ENCODE results near the gene LETM1. TPM values are rescaled to one million over a fixed set of nuclear protein-coding genes. Genes with fewer than 3 reads are reported as not detected.

The LETM1 gene
- total RNA-seq, 1 experiment from 2014 or later: 67.3 TPM

DNA sequence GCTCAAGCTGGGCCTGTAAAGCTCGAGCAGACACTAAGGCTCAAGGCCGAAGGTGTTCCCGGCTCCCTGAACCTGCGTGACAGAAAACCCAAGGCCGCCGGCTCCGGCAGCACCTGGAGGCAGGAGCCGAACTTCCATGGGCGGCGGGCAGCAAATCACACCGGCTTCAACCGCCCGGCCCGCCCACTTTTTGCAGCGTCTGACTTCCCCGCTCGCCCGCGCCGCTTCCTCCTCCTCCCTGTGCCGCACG lies 14.3 kb upstream of the LETM1 start:
- Histone ChIP-seq H3K4me2 (ENCODE audit: low read length) (peak overlapping the region; percentile 90), H3K4me1 (ENCODE audit: control insufficient read depth in 1 of 2, insufficient read depth in 2 of 2, low read length in 2 of 2) (peaks cover 26 to 52% of the 10 kb centered on the region in 2 experiments), H3K79me2 (ENCODE audit: insufficient read depth, low read length) (peaks cover 34% of the 10 kb centered on the region), H2AFZ (ENCODE audit: low read depth, low read length, poor library complexity, severe bottlenecking) (no peak overlapping the region), H3K9me3 (ENCODE audit: control insufficient read depth in 1 of 2, insufficient read depth in 1 of 2, low read depth in 1 of 2, low read length in 2 of 2) (no peaks in the 10 kb centered on the region), H3K4me3 (replicated peaks in 1 of 2; ENCODE audit: low read depth in 1 of 2, low read length in 2 of 2) (peak overlapping the region; percentile 51 to 56), H3K27me3 (ENCODE audit: insufficient read depth, low read length) (no peaks in the 10 kb centered on the region), H3K9ac (ENCODE audit: low read length) (peak overlapping the region; percentile 81), H3K36me3 (ENCODE audit: control insufficient read depth in 1 of 2, insufficient read depth in 2 of 2, low read length in 2 of 2) (no peaks in the 10 kb centered on the region), H3K27ac (ENCODE audit: low read depth, low read length) (peak overlapping the region; percentile 100), H4K20me1 (ENCODE audit: insufficient read depth) (peaks cover 3% of the 10 kb centered on the region; the same call in 1 of the 2 replicates), H3K9me2 (ENCODE audit: insufficient read depth) (no peaks in the 10 kb centered on the region)
- RAD21 ChIA-PET (ENCODE audit: low non-redundant PET in 1 of 2, low total read pairs in 2 of 2, uncharacterized antibody in 2 of 2, unreplicated experiment in 2 of 2): no interaction called here
- no TSS peak for BruUV-seq (replicated peaks)
- peak; percentile 74 for ATAC-seq
- CTCF ChIA-PET: interaction anchor here (1.2 kb wide), 1 partner anchor 122 kb away, joined by 3 read pairs; no protein-coding TSS in a partner anchor
- TF ChIP-seq, protein P1, sequence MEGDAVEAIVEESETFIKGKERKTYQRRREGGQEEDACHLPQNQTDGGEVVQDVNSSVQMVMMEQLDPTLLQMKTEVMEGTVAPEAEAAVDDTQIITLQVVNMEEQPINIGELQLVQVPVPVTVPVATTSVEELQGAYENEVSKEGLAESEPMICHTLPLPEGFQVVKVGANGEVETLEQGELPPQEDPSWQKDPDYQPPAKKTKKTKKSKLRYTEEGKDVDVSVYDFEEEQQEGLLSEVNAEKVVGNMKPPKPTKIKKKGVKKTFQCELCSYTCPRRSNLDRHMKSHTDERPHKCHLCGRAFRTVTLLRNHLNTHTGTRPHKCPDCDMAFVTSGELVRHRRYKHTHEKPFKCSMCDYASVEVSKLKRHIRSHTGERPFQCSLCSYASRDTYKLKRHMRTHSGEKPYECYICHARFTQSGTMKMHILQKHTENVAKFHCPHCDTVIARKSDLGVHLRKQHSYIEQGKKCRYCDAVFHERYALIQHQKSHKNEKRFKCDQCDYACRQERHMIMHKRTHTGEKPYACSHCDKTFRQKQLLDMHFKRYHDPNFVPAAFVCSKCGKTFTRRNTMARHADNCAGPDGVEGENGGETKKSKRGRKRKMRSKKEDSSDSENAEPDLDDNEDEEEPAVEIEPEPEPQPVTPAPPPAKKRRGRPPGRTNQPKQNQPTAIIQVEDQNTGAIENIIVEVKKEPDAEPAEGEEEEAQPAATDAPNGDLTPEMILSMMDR (IDR thresholded peaks at IDR 0.05 in 2 of 3, conservative IDR thresholded peaks at IDR 0.05 in 1 of 3; ENCODE audit: borderline replicate concordance in 1 of 3, insufficient read depth in 1 of 3, low read depth in 2 of 3, low read length in 2 of 3): no peak
- TF ChIP-seq, protein P2, sequence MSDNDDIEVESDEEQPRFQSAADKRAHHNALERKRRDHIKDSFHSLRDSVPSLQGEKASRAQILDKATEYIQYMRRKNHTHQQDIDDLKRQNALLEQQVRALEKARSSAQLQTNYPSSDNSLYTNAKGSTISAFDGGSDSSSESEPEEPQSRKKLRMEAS (IDR thresholded peaks at IDR 0.05): no peak
- TF ChIP-seq YY1 (IDR thresholded peaks at IDR 0.05; ENCODE audit: extremely low read depth, insufficient replicate concordance, low read depth, low read length) (no peak), SIN3A (IDR thresholded peaks at IDR 0.05; ENCODE audit: low read depth) (peak; percentile 67), SP1 (IDR thresholded peaks at IDR 0.05; ENCODE audit: low read depth) (no peak), JUND (IDR thresholded peaks at IDR 0.05) (no peak), RAD21 (IDR thresholded peaks at IDR 0.05; ENCODE audit: low read depth) (no peak), CBX3 (IDR thresholded peaks at IDR 0.05; ENCODE audit: low read depth) (no peak), EZH2 (IDR thresholded peaks at IDR 0.05) (no peak), POLR2A (IDR thresholded peaks at IDR 0.05; ENCODE audit: borderline replicate concordance, extremely low read depth, insufficient read depth, insufficient read length) (no peak), ELF1 (IDR thresholded peaks at IDR 0.05; ENCODE audit: borderline replicate concordance, low read depth) (no peak), EGR1 (IDR thresholded peaks at IDR 0.05; ENCODE audit: low read depth) (peak; percentile 65; the same call in 1 of the 2 replicates), TCF7L2 (IDR thresholded peaks at IDR 0.05; ENCODE audit: borderline replicate concordance, extremely low read depth, insufficient read depth, insufficient read length) (peak; percentile 5)
- TF ChIP-seq, protein P3, sequence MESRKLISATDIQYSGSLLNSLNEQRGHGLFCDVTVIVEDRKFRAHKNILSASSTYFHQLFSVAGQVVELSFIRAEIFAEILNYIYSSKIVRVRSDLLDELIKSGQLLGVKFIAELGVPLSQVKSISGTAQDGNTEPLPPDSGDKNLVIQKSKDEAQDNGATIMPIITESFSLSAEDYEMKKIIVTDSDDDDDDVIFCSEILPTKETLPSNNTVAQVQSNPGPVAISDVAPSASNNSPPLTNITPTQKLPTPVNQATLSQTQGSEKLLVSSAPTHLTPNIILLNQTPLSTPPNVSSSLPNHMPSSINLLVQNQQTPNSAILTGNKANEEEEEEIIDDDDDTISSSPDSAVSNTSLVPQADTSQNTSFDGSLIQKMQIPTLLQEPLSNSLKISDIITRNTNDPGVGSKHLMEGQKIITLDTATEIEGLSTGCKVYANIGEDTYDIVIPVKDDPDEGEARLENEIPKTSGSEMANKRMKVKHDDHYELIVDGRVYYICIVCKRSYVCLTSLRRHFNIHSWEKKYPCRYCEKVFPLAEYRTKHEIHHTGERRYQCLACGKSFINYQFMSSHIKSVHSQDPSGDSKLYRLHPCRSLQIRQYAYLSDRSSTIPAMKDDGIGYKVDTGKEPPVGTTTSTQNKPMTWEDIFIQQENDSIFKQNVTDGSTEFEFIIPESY (IDR thresholded peaks at IDR 0.05; ENCODE audit: extremely low read depth, insufficient replicate concordance, low read length): no peak
- TF ChIP-seq, protein P4, sequence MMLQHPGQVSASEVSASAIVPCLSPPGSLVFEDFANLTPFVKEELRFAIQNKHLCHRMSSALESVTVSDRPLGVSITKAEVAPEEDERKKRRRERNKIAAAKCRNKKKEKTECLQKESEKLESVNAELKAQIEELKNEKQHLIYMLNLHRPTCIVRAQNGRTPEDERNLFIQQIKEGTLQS (IDR thresholded peaks at IDR 0.05): no peak
- DNase-seq (ENCODE audit: low read depth, low spot score): peak; percentile 73
- intact Hi-C loops (cut with micrococcal nuclease): no loop called here
- POLR2A ChIA-PET: interaction anchor here (1.3 to 1.7 kb wide), 2 partner anchors 12 to 14 kb away, joined by 4 read pairs; partner anchors contain the start of gene LETM1
